PC-9 (cell line): ENCODE measurements around the gene PRSS33.

Experiments
- CTCF ChIP-seq: fragments of 200-600 bp; sonication (generic); conservative IDR thresholded peaks from 2 replicates; pipeline ENCODE4 v1.6.1; 2017; ENCODE audit warnings: mixed run types, antibody characterized with exemption, mild to moderate bottlenecking, moderate library complexity
- EZH2 ChIP-seq: fragments of 200-600 bp; sonication (generic); IDR thresholded peaks from 2 replicates; pipeline ENCODE4 v1.8.0; 2017; ENCODE audit warnings: antibody characterized with exemption, low read depth

GRCh38 chr16:2761472-2761871 lies 25.9 kb downstream of the PRSS33 start:
- TF ChIP-seq EZH2 (no peak), CTCF (no peak)
